HepG2 (cell line): ENCODE results near the gene KLHL21. TPM values are rescaled to one million over a fixed set of nuclear protein-coding genes. Genes with fewer than 3 reads are reported as not detected.

Source experiments
- ATAC-seq: fragments of 200-7000 bp; cut with Tn5 transposase; 3 replicates; pipeline ENCODE4 v1.9.1; 2020; ENCODE audit warnings: mild to moderate bottlenecking, moderate library complexity
- BruUV-seq: library from RNA; stranded (reverse); fragments of 400-500 nt; replicated peaks from 2 replicates; lab custom pipeline; 2021; lab: Mats Ljungman, UMichigan
- CTCF ChIA-PET: fragments of 300-600 bp; formaldehyde crosslinking; extraction: SDS; loops from one replicate; lab custom pipeline; 2021; ENCODE audit warnings: low total read pairs, inconsistent platforms, low intra/inter-chr PET ratio; lab: Yijun Ruan, JAX
- POLR2A ChIA-PET: fragments of 350-600 bp; sonication (Branson Sonifier 250); formaldehyde crosslinking; loops from one replicate; lab custom pipeline; 2020; ENCODE audit warnings: antibody characterized with exemption, inconsistent platforms; lab: Yijun Ruan, JAX
- DNase-seq: peaks from one replicate; pipeline ENCODE4 v3.0.0-alpha.2; 2015; ENCODE audit warnings: low spot score
- FAIRE-seq: peaks from 3 replicates; lab custom pipeline; 2011; peaks lifted over from hg19 to GRCh38; lab: Jason Lieb, UNC
- H2AFZ ChIP-seq: one replicate; pipeline ENCODE4 v1.6.1; 2011; ENCODE audit warnings: low read length, inconsistent platforms
- H3K27ac ChIP-seq: fragments of 300-600 bp; 3 replicates; pipeline ENCODE4 v1.8.0; 2011; ENCODE audit warnings: mixed run types, mild to moderate bottlenecking, mixed read lengths, low read length, inconsistent platforms; ENCODE audit not compliant: insufficient read depth; ENCODE audit errors: extremely low read length
- H3K27me3 ChIP-seq, 2 experiments: fragments of 200-600 bp in 1 of 2; 2 replicates in 1 of 2; 3 replicates in 1 of 2; pipeline versions ENCODE4 v1.6.0 to v1.8.0; 2011; ENCODE audit warnings: low read length in 2 of 2, mild to moderate bottlenecking in 2 of 2, moderate library complexity in 2 of 2, inconsistent platforms in 1 of 2; ENCODE audit not compliant: insufficient read depth in 2 of 2, control insufficient read depth in 1 of 2
- H3K36me3 ChIP-seq, 2 experiments: fragments of 200-600 bp in 1 of 2; replicated peaks in 1 of 2; 2 replicates in 1 of 2; 3 replicates in 1 of 2; pipeline versions ENCODE4 v1.5.1 to v1.8.0; 2011; ENCODE audit warnings: low read length in 2 of 2, inconsistent platforms in 1 of 2; ENCODE audit not compliant: insufficient read depth in 2 of 2, control insufficient read depth in 1 of 2
- H3K4me1 ChIP-seq: 2 replicates; pipeline ENCODE4 v1.5.1; 2012; ENCODE audit warnings: low read length, inconsistent platforms; ENCODE audit not compliant: insufficient read depth
- H3K4me2 ChIP-seq: 2 replicates; pipeline ENCODE4 v1.6.0; 2011; ENCODE audit warnings: low read depth, low read length, inconsistent platforms
- H3K4me3 ChIP-seq, 3 experiments: fragments of 200-600 bp in 1 of 3; sonication (generic), shearing (Covaris generic) in 1 of 3; replicated peaks in 1 of 3; 2 replicates each; pipeline ENCODE4 v1.5.1; 2011 to 2016; ENCODE audit warnings: low read length in 3 of 3, inconsistent platforms in 2 of 3, low read depth in 2 of 3, mild to moderate bottlenecking in 2 of 3, control low read depth in 1 of 3, mixed read lengths in 1 of 3; ENCODE audit not compliant: insufficient read depth in 1 of 3
- H3K79me2 ChIP-seq: one replicate; pipeline ENCODE4 v1.6.1; 2011; ENCODE audit warnings: low read length, inconsistent platforms; ENCODE audit not compliant: insufficient read depth
- H3K9ac ChIP-seq: 2 replicates; pipeline ENCODE4 v1.6.0; 2011; ENCODE audit warnings: mild to moderate bottlenecking, low read depth, low read length, inconsistent platforms; ENCODE audit not compliant: insufficient read depth
- H3K9me3 ChIP-seq: 2 replicates; pipeline ENCODE4 v1.5.1; 2012; ENCODE audit warnings: mild to moderate bottlenecking, low read length
- H4K20me1 ChIP-seq: 2 replicates; pipeline ENCODE4 v1.6.0; 2011; ENCODE audit warnings: inconsistent platforms, mild to moderate bottlenecking, low read length, moderate library complexity; ENCODE audit not compliant: insufficient read depth
- E2F1 ChIP-seq: sonication (generic); formaldehyde crosslinking; IDR thresholded peaks from 2 replicates; pipeline ENCODE4 v1.5.0; 2020; ENCODE audit warnings: missing genetic modification reagents
- HNF1B ChIP-seq: sonication (generic); formaldehyde crosslinking; IDR thresholded peaks from 2 replicates; pipeline ENCODE4 v1.5.1; 2020; ENCODE audit warnings: mild to moderate bottlenecking, moderate library complexity, missing genetic modification reagents
- NFIB ChIP-seq: sonication (generic); formaldehyde crosslinking; IDR thresholded peaks from 2 replicates; pipeline ENCODE4 v1.9.0; 2021; ENCODE audit warnings: missing genetic modification reagents, mild to moderate bottlenecking, borderline replicate concordance
- POLR2AphosphoS5 ChIP-seq: IDR thresholded peaks from 2 replicates; pipeline ENCODE4 v1.6.1; 2012; ENCODE audit warnings: low read depth, low read length
- SOX13 ChIP-seq, 3 experiments: fragments of 450-650 bp in 1 of 3; sonication (generic) in 1 of 3; formaldehyde crosslinking in 1 of 3; IDR thresholded peaks in 2 of 3; conservative IDR thresholded peaks in 1 of 3; 2 replicates each; pipeline versions ENCODE4 v1.5.0 to v1.6.1; 2016 to 2020; ENCODE audit warnings: antibody characterized with exemption in 1 of 3, mild to moderate bottlenecking in 1 of 3, missing compliant biosample characterization in 1 of 3, missing genetic modification reagents in 1 of 3, moderate library complexity in 1 of 3
- ZZZ3 ChIP-seq: sonication (generic); formaldehyde crosslinking; IDR thresholded peaks from 2 replicates; pipeline ENCODE4 v1.4.0; 2020; ENCODE audit warnings: missing genetic modification reagents, mild to moderate bottlenecking, borderline replicate concordance
- WGBS: methylation state at CpG from one replicate; pipeline ENCODE4 v1.1.6; 2017; ENCODE audit warnings: low lambda C conversion rate; 5-methylcytosine and 5-hydroxymethylcytosine counted together
- in situ Hi-C: cut with HindIII; loops from 2 replicates; pipeline ENCODE4 v1.10.0; 2017; ENCODE audit warnings: low pct_unique_long_range_greater_than_20kb; ENCODE audit not compliant: extremely low pct_ligation_motif_present
- intact Hi-C: fragments of 100-400 bp; cut with micrococcal nuclease; formaldehyde crosslinking; loops from one replicate; pipeline ENCODE4 v1.10.0; 2022; ENCODE audit not compliant: unreplicated experiment
- polyA plus RNA-seq, 8 experiments: library from polyadenylated mRNA; depleted of rRNA in 3 of 8; stranded (reverse) in 7 of 8; unstranded in 1 of 8; fragments of >200 nt; fragmentation: Illumina TruSeq in 4 of 8; extraction: Trizol in 4 of 8; gene quantifications; 2 replicates each; pipeline versions ENCODE4 v1.2.1 to v1.2.3, GENCODE V29; 2011 to 2016; ENCODE audit warnings: low read depth in 4 of 8, missing spikeins in 1 of 8, mixed read lengths in 1 of 8; ENCODE audit not compliant: insufficient read depth in 1 of 8
- total RNA-seq, 5 experiments: library from RNA; depleted of rRNA; stranded (reverse); fragments of >200 nt; fragmentation: Illumina TruSeq; extraction: Trizol; gene quantifications; 2 replicates each; pipeline ENCODE4 v1.2.3, GENCODE V29; 2016; ENCODE audit warnings: low read depth in 1 of 5

KLHL21 gene
- total and polyA plus RNA-seq, 2 of the 13 experiments (the other 11 are each of a cell fraction or from before 2014, with no cell fraction given): 14.8 to 25.0 TPM

GRCh38 chr1:6635910-6636760 lies 33.5 kb upstream of the KLHL21 start (continued):
- no peak for TF ChIP-seq NFIB

- Histone ChIP-seq H3K27ac (no peak overlapping the region), H4K20me1 (peaks cover 8% of the 10 kb centered on the region; the same call in 1 of the 2 replicates), H3K36me3 (peaks cover 40 to 75% of the 10 kb centered on the region in 2 experiments; a peak in 4 of 5 replicates), H3K9me3 (no peaks in the 10 kb centered on the region), H3K27me3 (no peaks in the 10 kb centered on the region), H2AFZ (no peak overlapping the region), H3K4me1 (no peaks in the 10 kb centered on the region), H3K4me3 (no peak overlapping the region), H3K4me2 (no peak overlapping the region), H3K79me2 (no peaks in the 10 kb centered on the region), H3K9ac (no peak overlapping the region)
- BruUV-seq: no TSS peak
- intact Hi-C loops: no loop called here
- whole genome bisulfite sequencing: 96% methylated on average over 12 of the region's 20 CpGs
- in situ Hi-C loops: no loop called here
- 0 out of 2 replicates have a peak, but pooled peaks have one; percentile 12 for TF ChIP-seq ZZZ3 (CRISPR knock-in tag)
- no peak for TF ChIP-seq E2F1 (CRISPR knock-in tag)
- TF ChIP-seq HNF1B (CRISPR knock-in tag): no peak
- 0 out of 2 replicates have a peak, but pooled peaks have one; percentile 4 for TF ChIP-seq POLR2AphosphoS5
- no peak for TF ChIP-seq SOX13 (IDR thresholded peaks at IDR 0.05)
- TF ChIP-seq SOX13 (CRISPR knock-in tag; conservative IDR thresholded peaks at IDR 0.05 in 1 of 2, IDR thresholded peaks at IDR 0.05 in 1 of 2): no peak
- ChIA-PET POLR2A (interaction anchor here (0.7 kb wide), 1 partner anchor 56 kb away, joined by 3 read pairs; the partner anchor contains the start of gene ZBTB48), CTCF (interaction anchor here (0.9 to 2.1 kb wide), 2 partner anchors 54 to 81 kb away, joined by 3 to 11 read pairs; partner anchors contain the start of genes NOL9 and TAS1R1)
- ATAC-seq (no peak; the same call in 2 of the 3 replicates), FAIRE-seq (no peak), DNase-seq (no peak)
These were observed 32.7 kb upstream of the KLHL21 start for GRCh38 chr1:6635161-6635909.
